Central memory CD8-positive, alpha-beta T cell (primary cell): ENCODE measurements around the gene ATP6V0C.

ENCODE experiments used
- ATAC-seq: fragments of 150-1000 bp; cut with Tn5 transposase; replicated peaks from 2 replicates; pipeline ENCODE4 v1.10.0; 2022; ENCODE audit warnings: mild to moderate bottlenecking, moderate FRiP score, moderate number of reproducible peaks; ENCODE audit not compliant: poor library complexity, severe bottlenecking; ENCODE audit errors: extremely low read depth
- DNase-seq, 2 donors: peaks; one replicate each; pipeline ENCODE4 v3.0.0; 2021; ENCODE audit warnings: low spot score in 2 of 2
- H3K27ac Mint-ChIP-seq: one replicate; pipeline ENCODE4 v1.8.0; 2022; ENCODE audit warnings: low read depth, mild to moderate bottlenecking, moderate library complexity, mixed read lengths
- H3K27me3 Mint-ChIP-seq: one replicate; pipeline ENCODE4 v1.8.0; 2022; ENCODE audit warnings: mixed read lengths
- H3K36me3 Mint-ChIP-seq: one replicate; pipeline ENCODE4 v1.8.0; 2022; ENCODE audit warnings: mild to moderate bottlenecking, moderate library complexity, mixed read lengths; ENCODE audit not compliant: insufficient read depth
- H3K4me1 Mint-ChIP-seq: one replicate; pipeline ENCODE4 v1.8.0; 2022; ENCODE audit warnings: mixed read lengths
- H3K4me3 Mint-ChIP-seq: one replicate; pipeline ENCODE4 v1.8.0; 2022; ENCODE audit warnings: mild to moderate bottlenecking, moderate library complexity, mixed read lengths
- H3K9me3 Mint-ChIP-seq: one replicate; pipeline ENCODE4 v1.8.0; 2022; ENCODE audit warnings: mixed read lengths

The ATP6V0C gene

GRCh38 chr16:2471016-2471652 is 42.6 kb upstream of the ATP6V0C start, which contains the start of gene NTN3:
NTN3 (plus strand) TSS chr16:2471297; CDS start chr16:2471702, 405 bp downstream.
- ATAC-seq (no peak), DNase-seq (no peak)
- Mint-ChIP-seq H3K9me3 (no peaks in the 10 kb centered on the region), H3K4me3 (no peak within 1 kb of the TSS), H3K36me3 (peaks cover 1% of the 10 kb centered on the region), H3K27me3 (peaks cover 36% of the 10 kb centered on the region), H3K27ac (no peak within 1 kb of the TSS), H3K4me1 (peaks cover 9% of the 10 kb centered on the region)

DNA sequence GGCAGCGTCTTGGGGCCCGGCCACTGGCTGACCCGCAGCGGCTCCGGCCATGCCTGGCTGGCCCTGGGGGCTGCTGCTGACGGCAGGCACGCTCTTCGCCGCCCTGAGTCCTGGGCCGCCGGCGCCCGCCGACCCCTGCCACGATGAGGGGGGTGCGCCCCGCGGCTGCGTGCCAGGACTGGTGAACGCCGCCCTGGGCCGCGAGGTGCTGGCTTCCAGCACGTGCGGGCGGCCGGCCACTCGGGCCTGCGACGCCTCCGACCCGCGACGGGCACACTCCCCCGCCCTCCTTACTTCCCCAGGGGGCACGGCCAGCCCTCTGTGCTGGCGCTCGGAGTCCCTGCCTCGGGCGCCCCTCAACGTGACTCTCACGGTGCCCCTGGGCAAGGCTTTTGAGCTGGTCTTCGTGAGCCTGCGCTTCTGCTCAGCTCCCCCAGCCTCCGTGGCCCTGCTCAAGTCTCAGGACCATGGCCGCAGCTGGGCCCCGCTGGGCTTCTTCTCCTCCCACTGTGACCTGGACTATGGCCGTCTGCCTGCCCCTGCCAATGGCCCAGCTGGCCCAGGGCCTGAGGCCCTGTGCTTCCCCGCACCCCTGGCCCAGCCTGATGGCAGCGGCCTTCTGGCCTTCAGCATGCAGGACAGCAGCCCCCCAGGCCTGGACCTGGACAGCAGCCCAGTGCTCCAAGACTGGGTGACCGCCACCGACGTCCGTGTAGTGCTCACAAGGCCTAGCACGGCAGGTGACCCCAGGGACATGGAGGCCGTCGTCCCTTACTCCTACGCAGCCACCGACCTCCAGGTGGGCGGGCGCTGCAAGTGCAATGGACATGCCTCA is 41.9 kb upstream of the ATP6V0C start:
- H3K9me3 Mint-ChIP-seq, result no peaks in the 10 kb centered on the region
- H3K27me3 Mint-ChIP-seq, result peaks cover 36% of the 10 kb centered on the region
- no peak overlapping the region for H3K4me3 Mint-ChIP-seq
- peaks cover 15% of the 10 kb centered on the region for H3K4me1 Mint-ChIP-seq
- DNase-seq (no peak), ATAC-seq (no peak)
- peaks cover 1% of the 10 kb centered on the region for H3K36me3 Mint-ChIP-seq
- H3K27ac Mint-ChIP-seq, result no peak overlapping the region

DNA sequence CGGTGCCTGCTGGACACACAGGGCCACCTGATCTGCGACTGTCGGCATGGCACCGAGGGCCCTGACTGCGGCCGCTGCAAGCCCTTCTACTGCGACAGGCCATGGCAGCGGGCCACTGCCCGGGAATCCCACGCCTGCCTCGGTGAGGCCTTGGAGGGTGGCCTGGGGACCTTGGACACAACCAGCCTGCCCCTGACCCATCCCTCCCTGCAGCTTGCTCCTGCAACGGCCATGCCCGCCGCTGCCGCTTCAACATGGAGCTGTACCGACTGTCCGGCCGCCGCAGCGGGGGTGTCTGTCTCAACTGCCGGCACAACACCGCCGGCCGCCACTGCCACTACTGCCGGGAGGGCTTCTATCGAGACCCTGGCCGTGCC is 41.3 kb upstream of the ATP6V0C start:
- H3K27ac Mint-ChIP-seq, result no peak overlapping the region
- ATAC-seq (no peak), DNase-seq (no peak)
- no peaks in the 10 kb centered on the region for H3K9me3 Mint-ChIP-seq
- no peak overlapping the region for H3K4me3 Mint-ChIP-seq
- H3K4me1 Mint-ChIP-seq, result peaks cover 18% of the 10 kb centered on the region
- peaks cover 36% of the 10 kb centered on the region for H3K27me3 Mint-ChIP-seq
- peaks cover 1% of the 10 kb centered on the region for H3K36me3 Mint-ChIP-seq

GRCh38 chr16:2472885-2473445 is 40.8 kb upstream of the ATP6V0C start:
- Mint-ChIP-seq H3K27ac (no peak overlapping the region), H3K36me3 (peaks cover 1% of the 10 kb centered on the region), H3K9me3 (no peaks in the 10 kb centered on the region), H3K4me1 (peaks cover 22% of the 10 kb centered on the region), H3K4me3 (peak overlapping the region; percentile 61), H3K27me3 (peaks cover 36% of the 10 kb centered on the region)
- ATAC-seq (no peak), DNase-seq (no peak)

GRCh38 chr16:2473446-2473926 is 40.3 kb upstream of the ATP6V0C start:
- Mint-ChIP-seq H3K4me3 (peak overlapping the region; percentile 61), H3K27ac (no peak overlapping the region), H3K27me3 (peaks cover 32% of the 10 kb centered on the region), H3K9me3 (no peaks in the 10 kb centered on the region), H3K36me3 (peaks cover 1% of the 10 kb centered on the region), H3K4me1 (peaks cover 27% of the 10 kb centered on the region)
- no peak for DNase-seq
- peak; percentile 3 for ATAC-seq

DNA sequence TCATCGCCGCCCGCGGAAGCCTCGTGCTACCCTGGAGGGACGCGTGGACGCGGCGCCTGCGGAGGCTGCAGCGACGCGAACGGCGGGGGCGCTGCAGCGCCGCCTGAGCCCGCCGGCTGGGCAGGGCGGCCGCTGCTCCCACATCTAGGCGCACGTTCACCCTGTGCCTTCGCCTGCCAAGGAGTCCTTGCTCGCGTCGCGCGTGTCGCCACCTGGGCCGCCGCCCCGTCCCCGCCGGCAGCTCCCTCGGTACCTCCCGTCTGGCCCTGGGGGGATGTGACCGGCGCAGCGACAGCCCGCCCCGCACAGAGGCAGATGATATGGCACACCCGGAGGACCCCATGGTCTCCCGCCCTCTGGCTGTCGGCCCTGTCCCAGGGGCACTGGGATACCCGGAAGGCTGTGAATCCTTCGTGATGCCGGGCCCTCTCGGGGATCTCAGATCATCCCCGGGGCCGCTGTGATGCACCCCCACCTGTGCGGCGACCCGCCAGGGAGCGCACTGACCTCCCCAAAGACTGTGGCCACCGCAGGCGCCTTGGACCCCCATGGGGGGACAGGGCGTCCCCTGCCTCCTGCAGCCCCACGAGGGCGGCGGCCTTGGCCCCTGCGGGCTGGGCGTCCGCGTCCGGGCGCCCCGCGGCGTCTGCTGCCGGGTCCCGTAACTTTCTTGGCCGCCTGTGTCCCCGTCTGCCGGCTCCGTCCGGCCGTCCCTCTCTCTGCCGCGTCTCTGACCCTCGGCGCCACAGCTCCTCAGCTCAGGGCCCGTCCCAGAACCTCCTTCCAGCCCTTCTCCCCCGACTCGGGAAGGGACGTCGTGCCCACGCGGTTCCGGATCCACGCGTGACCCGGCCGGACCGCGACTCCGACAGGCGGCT is 39.5 kb upstream of the ATP6V0C start:
- Mint-ChIP-seq H3K4me1 (peaks cover 27% of the 10 kb centered on the region), H3K9me3 (no peaks in the 10 kb centered on the region), H3K27me3 (peaks cover 24% of the 10 kb centered on the region), H3K4me3 (peak overlapping the region; percentile 73), H3K36me3 (peaks cover 1% of the 10 kb centered on the region), H3K27ac (no peak overlapping the region)
- ATAC-seq (peak; percentile 79), DNase-seq (peak; percentile 30 to 35)

GRCh38 chr16:2474877-2475412 is 38.8 kb upstream of the ATP6V0C start, which contains the start of gene TBC1D24:
TBC1D24 (plus strand) TSS chr16:2475127; CDS start chr16:2496149, 21,022 bp downstream.
- Mint-ChIP-seq H3K4me1 (peaks cover 30% of the 10 kb centered on the region), H3K9me3 (no peaks in the 10 kb centered on the region), H3K27me3 (peaks cover 17% of the 10 kb centered on the region), H3K4me3 (peak within 1 kb of the TSS; percentile 73), H3K36me3 (no peaks in the 10 kb centered on the region), H3K27ac (no peak within 1 kb of the TSS)
- peak; percentile 48 to 51 for DNase-seq
- peak; percentile 54 for ATAC-seq

DNA sequence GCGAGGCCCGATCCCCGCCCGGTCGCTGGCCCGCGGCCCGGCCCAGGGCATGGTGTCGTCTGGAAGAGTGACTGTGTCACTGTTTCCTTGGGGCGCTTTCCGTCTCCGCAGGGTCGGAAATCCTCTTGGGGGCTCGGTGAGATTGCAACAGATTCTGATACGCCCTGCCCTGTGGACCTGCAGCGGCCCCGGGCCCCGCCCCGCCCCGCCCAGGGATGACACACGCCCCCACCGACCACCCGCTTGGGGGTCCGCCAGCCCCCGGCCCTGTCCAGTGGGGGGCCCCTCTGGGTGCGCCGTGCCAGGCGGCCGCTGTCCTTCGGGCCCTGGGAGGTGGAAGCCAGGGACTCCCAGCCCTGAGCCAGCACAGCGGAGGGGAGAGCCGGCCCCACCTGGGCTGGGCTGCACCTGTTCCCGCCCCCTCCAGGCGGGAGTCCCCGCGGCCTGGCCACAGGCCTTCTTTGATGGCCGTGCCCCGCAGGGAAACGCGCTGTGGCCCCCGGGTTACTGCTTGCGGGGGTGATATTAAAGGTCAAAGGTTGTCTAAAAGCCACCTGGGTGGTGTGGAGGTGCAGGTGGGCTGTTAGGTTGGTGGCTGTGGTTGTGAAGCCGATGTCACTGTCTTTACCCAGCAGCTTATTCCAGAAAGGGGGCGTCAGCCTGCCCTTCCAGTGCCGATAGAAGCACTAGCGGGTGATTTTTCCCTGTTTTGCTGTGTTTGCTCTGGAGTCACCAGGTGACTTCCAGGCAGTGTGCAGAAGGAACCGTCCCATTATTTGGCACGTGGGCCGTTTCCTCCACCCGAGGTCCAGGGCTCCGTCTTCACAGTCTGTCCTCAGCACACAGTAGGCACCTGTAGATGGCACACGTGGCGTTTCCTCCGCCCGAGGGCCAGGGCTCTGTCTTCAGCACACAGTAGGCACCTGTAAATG is 38.1 kb upstream of the ATP6V0C start:
- no peaks in the 10 kb centered on the region for H3K36me3 Mint-ChIP-seq
- H3K27ac Mint-ChIP-seq, result no peak overlapping the region
- peaks cover 10% of the 10 kb centered on the region for H3K27me3 Mint-ChIP-seq
- DNase-seq (no peak), ATAC-seq (peak; percentile 29)
- peaks cover 37% of the 10 kb centered on the region for H3K4me1 Mint-ChIP-seq
- H3K4me3 Mint-ChIP-seq, result peak overlapping the region; percentile 73
- no peaks in the 10 kb centered on the region for H3K9me3 Mint-ChIP-seq

- DNase-seq, result no peak
- no peak for ATAC-seq
- Mint-ChIP-seq H3K9me3 (no peaks in the 10 kb centered on the region), H3K27ac (no peak overlapping the region), H3K4me3 (peak overlapping the region; percentile 73), H3K4me1 (peaks cover 37% of the 10 kb centered on the region), H3K36me3 (no peaks in the 10 kb centered on the region), H3K27me3 (peaks cover 9% of the 10 kb centered on the region)
Observed at GRCh38 chr16:2476345-2476720, 37.4 kb upstream of the ATP6V0C start.

GRCh38 chr16:2476741-2477140 is 37.0 kb upstream of the ATP6V0C start:
- H3K4me3 Mint-ChIP-seq, result peak overlapping the region; percentile 73
- ATAC-seq (no peak), DNase-seq (no peak)
- no peak overlapping the region for H3K27ac Mint-ChIP-seq
- peaks cover 37% of the 10 kb centered on the region for H3K4me1 Mint-ChIP-seq
- no peaks in the 10 kb centered on the region for H3K36me3 Mint-ChIP-seq
- H3K27me3 Mint-ChIP-seq, result peaks cover 9% of the 10 kb centered on the region
- H3K9me3 Mint-ChIP-seq, result no peaks in the 10 kb centered on the region

- no peaks in the 10 kb centered on the region for H3K9me3 Mint-ChIP-seq
- H3K27ac Mint-ChIP-seq, result no peak overlapping the region
- no peak for DNase-seq
- peaks cover 42% of the 10 kb centered on the region for H3K4me1 Mint-ChIP-seq
- H3K36me3 Mint-ChIP-seq, result no peaks in the 10 kb centered on the region
- no peak overlapping the region for H3K4me3 Mint-ChIP-seq
- ATAC-seq, result no peak
- peaks cover 9% of the 10 kb centered on the region for H3K27me3 Mint-ChIP-seq
Observed at GRCh38 chr16:2477327-2477726, 36.4 kb upstream of the ATP6V0C start.
